Gastrocnemius medialis (tissue), 4 donors: ENCODE measurements around the gene NCAPD3.

ENCODE experiments used
- POLR2A ChIP-seq, 2 donors: fragments of 450-650 bp; IDR thresholded peaks; one replicate each; pipeline ENCODE4 v1.6.1; 2017; ENCODE audit warnings: antibody characterized with exemption in 2 of 2, mild to moderate bottlenecking in 2 of 2, moderate library complexity in 2 of 2
- TF ChIP-seq, protein P1 (sequence below), 5 experiments: fragments of 450-650 bp in 3 of 5; fragments of 200-600 bp in 2 of 5; sonication (generic) in 2 of 5; IDR thresholded peaks in 4 of 5; conservative IDR thresholded peaks in 1 of 5; 1 replicate in 4 of 5; 2 replicates in 1 of 5; pipeline ENCODE4 v1.5.1; 2016 to 2019; ENCODE audit warnings: antibody characterized with exemption in 5 of 5, mild to moderate bottlenecking in 3 of 5, moderate library complexity in 3 of 5

- TF ChIP-seq, protein P1, sequence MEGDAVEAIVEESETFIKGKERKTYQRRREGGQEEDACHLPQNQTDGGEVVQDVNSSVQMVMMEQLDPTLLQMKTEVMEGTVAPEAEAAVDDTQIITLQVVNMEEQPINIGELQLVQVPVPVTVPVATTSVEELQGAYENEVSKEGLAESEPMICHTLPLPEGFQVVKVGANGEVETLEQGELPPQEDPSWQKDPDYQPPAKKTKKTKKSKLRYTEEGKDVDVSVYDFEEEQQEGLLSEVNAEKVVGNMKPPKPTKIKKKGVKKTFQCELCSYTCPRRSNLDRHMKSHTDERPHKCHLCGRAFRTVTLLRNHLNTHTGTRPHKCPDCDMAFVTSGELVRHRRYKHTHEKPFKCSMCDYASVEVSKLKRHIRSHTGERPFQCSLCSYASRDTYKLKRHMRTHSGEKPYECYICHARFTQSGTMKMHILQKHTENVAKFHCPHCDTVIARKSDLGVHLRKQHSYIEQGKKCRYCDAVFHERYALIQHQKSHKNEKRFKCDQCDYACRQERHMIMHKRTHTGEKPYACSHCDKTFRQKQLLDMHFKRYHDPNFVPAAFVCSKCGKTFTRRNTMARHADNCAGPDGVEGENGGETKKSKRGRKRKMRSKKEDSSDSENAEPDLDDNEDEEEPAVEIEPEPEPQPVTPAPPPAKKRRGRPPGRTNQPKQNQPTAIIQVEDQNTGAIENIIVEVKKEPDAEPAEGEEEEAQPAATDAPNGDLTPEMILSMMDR (IDR thresholded peaks at IDR 0.05 in 4 of 5, conservative IDR thresholded peaks at IDR 0.05 in 1 of 5): no peak
- no peak for TF ChIP-seq POLR2A (IDR thresholded peaks at IDR 0.05)
These were observed 92.0 kb downstream of the NCAPD3 start for GRCh38 chr11:134131628-134132244.
